ENCODE measurements around the gene JUNB. TPM values are rescaled to one million over a fixed set of nuclear protein-coding genes. Genes with fewer than 3 reads are reported as not detected.

Gene JUNB
- total and polyA plus RNA-seq, 2 of the 13 experiments (the other 11 are each of a cell fraction or from before 2014, with no cell fraction given): 7.7 to 8.2 TPM

DNA sequence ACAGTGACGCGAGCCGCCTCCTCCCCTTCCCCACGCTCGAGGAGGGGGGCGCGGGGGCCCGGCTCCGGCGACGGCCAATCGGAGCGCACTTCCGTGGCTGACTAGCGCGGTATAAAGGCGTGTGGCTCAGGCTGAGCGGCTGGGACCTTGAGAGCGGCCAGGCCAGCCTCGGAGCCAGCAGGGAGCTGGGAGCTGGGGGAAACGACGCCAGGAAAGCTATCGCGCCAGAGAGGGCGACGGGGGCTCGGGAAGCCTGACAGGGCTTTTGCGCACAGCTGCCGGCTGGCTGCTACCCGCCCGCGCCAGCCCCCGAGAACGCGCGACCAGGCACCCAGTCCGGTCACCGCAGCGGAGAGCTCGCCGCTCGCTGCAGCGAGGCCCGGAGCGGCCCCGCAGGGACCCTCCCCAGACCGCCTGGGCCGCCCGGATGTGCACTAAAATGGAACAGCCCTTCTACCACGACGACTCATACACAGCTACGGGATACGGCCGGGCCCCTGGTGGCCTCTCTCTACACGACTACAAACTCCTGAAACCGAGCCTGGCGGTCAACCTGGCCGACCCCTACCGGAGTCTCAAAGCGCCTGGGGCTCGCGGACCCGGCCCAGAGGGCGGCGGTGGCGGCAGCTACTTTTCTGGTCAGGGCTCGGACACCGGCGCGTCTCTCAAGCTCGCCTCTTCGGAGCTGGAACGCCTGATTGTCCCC, at the start of gene JUNB (continued):
- no peak for TF ChIP-seq SRSF9 (IDR thresholded peaks at IDR 0.05; ENCODE audit: borderline replicate concordance, insufficient read depth, low read depth, low read length, poor library complexity, severe bottlenecking)
- peak; percentile 98 for TF ChIP-seq ARNTL (CRISPR knock-in tag; IDR thresholded peaks at IDR 0.05)
- TF ChIP-seq, protein P1, sequence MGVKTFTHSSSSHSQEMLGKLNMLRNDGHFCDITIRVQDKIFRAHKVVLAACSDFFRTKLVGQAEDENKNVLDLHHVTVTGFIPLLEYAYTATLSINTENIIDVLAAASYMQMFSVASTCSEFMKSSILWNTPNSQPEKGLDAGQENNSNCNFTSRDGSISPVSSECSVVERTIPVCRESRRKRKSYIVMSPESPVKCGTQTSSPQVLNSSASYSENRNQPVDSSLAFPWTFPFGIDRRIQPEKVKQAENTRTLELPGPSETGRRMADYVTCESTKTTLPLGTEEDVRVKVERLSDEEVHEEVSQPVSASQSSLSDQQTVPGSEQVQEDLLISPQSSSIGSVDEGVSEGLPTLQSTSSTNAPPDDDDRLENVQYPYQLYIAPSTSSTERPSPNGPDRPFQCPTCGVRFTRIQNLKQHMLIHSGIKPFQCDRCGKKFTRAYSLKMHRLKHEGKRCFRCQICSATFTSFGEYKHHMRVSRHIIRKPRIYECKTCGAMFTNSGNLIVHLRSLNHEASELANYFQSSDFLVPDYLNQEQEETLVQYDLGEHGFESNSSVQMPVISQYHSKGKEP (CRISPR knock-in tag; IDR thresholded peaks at IDR 0.05): peak; percentile 78; the same call in 1 of the 2 replicates
- peak; percentile 95 for TF ChIP-seq MAZ (IDR thresholded peaks at IDR 0.05; ENCODE audit: borderline replicate concordance, low read depth, low read length)
- TF ChIP-seq MAZ (CRISPR knock-in tag; IDR thresholded peaks at IDR 0.05; ENCODE audit: low read depth): peak; percentile 98
- TF ChIP-seq, protein P2, sequence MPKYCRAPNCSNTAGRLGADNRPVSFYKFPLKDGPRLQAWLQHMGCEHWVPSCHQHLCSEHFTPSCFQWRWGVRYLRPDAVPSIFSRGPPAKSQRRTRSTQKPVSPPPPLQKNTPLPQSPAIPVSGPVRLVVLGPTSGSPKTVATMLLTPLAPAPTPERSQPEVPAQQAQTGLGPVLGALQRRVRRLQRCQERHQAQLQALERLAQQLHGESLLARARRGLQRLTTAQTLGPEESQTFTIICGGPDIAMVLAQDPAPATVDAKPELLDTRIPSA (CRISPR knock-in tag; IDR thresholded peaks at IDR 0.05; ENCODE audit: borderline replicate concordance): no peak
- peak; percentile 79 for TF ChIP-seq FOSL2 (CRISPR knock-in tag; IDR thresholded peaks at IDR 0.05)
- no peak for TF ChIP-seq TOE1 (CRISPR knock-in tag; IDR thresholded peaks at IDR 0.05)
- peak; percentile 49; the same call in 1 of the 2 replicates for TF ChIP-seq BHLHE40 (IDR thresholded peaks at IDR 0.05; ENCODE audit: low read length)
- TF ChIP-seq ZNF317 (CRISPR knock-in tag; IDR thresholded peaks at IDR 0.05): no peak
- TF ChIP-seq SALL1 (CRISPR knock-in tag; IDR thresholded peaks at IDR 0.05): peak; percentile 92
- 0 out of 2 replicates have a peak, but pooled peaks have one; percentile 63 for TF ChIP-seq ZNF879 (CRISPR knock-in tag; IDR thresholded peaks at IDR 0.05)
- TF ChIP-seq, protein P3, sequence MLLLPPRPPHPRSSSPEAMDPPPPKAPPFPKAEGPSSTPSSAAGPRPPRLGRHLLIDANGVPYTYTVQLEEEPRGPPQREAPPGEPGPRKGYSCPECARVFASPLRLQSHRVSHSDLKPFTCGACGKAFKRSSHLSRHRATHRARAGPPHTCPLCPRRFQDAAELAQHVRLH (CRISPR knock-in tag; IDR thresholded peaks at IDR 0.05; ENCODE audit: borderline replicate concordance, low read depth): peak; percentile 80; the same call in 1 of the 2 replicates
- TF ChIP-seq, protein P4, sequence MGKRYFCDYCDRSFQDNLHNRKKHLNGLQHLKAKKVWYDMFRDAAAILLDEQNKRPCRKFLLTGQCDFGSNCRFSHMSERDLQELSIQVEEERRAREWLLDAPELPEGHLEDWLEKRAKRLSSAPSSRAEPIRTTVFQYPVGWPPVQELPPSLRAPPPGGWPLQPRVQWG (CRISPR knock-in tag; IDR thresholded peaks at IDR 0.05; ENCODE audit: borderline replicate concordance, low read depth): no peak
- peak; percentile 78 for TF ChIP-seq BCL6 (CRISPR knock-in tag; IDR thresholded peaks at IDR 0.05)
- TF ChIP-seq, protein P5, sequence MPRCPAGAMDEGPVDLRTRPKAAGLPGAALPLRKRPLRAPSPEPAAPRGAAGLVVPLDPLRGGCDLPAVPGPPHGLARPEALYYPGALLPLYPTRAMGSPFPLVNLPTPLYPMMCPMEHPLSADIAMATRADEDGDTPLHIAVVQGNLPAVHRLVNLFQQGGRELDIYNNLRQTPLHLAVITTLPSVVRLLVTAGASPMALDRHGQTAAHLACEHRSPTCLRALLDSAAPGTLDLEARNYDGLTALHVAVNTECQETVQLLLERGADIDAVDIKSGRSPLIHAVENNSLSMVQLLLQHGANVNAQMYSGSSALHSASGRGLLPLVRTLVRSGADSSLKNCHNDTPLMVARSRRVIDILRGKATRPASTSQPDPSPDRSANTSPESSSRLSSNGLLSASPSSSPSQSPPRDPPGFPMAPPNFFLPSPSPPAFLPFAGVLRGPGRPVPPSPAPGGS (CRISPR knock-in tag; IDR thresholded peaks at IDR 0.05): no peak
- peak; percentile 75; the same call in 1 of the 2 replicates for TF ChIP-seq MEIS1 (CRISPR knock-in tag; IDR thresholded peaks at IDR 0.05; ENCODE audit: borderline replicate concordance)
- TF ChIP-seq, protein P6, sequence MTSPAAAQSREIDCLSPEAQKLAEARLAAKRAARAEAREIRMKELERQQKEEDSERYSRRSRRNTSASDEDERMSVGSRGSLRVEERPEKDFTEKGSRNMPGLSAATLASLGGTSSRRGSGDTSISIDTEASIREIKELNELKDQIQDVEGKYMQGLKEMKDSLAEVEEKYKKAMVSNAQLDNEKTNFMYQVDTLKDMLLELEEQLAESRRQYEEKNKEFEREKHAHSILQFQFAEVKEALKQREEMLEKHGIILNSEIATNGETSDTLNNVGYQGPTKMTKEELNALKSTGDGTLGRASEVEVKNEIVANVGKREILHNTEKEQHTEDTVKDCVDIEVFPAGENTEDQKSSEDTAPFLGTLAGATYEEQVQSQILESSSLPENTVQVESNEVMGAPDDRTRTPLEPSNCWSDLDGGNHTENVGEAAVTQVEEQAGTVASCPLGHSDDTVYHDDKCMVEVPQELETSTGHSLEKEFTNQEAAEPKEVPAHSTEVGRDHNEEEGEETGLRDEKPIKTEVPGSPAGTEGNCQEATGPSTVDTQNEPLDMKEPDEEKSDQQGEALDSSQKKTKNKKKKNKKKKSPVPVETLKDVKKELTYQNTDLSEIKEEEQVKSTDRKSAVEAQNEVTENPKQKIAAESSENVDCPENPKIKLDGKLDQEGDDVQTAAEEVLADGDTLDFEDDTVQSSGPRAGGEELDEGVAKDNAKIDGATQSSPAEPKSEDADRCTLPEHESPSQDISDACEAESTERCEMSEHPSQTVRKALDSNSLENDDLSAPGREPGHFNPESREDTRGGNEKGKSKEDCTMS (CRISPR knock-in tag; conservative IDR thresholded peaks at IDR 0.05): no peak; the same call in 1 of the 2 replicates
- TF ChIP-seq KLF15 (CRISPR knock-in tag; IDR thresholded peaks at IDR 0.05; ENCODE audit: borderline replicate concordance): peak; percentile 55; the same call in 1 of the 2 replicates
- TF ChIP-seq CREB1 (IDR thresholded peaks at IDR 0.05): peak; percentile 84
- peak; percentile 92 for TF ChIP-seq CREB1 (CRISPR knock-in tag; IDR thresholded peaks at IDR 0.05)
- TF ChIP-seq NFKBIZ (CRISPR knock-in tag; IDR thresholded peaks at IDR 0.05): 0 out of 2 replicates have a peak, but pooled peaks have one; percentile 81

Measured in HepG2 (cell line).